Endodermal cell (in vitro differentiated cells): ENCODE measurements around the gene GCM1. TPM values are rescaled to one million over a fixed set of nuclear protein-coding genes. Genes with fewer than 3 reads are reported as not detected.

Experiments used
- DNase-seq: peaks from one replicate; pipeline ENCODE4 v3.0.0-alpha.2; 2017
- H3K27ac ChIP-seq: 2 replicates; pipeline ENCODE4 v1.5.1; 2013; ENCODE audit warnings: mild to moderate bottlenecking, low read depth, low read length, moderate library complexity
- H3K27me3 ChIP-seq: 2 replicates; pipeline ENCODE4 v1.6.1; 2013; ENCODE audit warnings: mild to moderate bottlenecking, low read length, moderate library complexity; ENCODE audit not compliant: insufficient read depth, control insufficient read depth, poor library complexity, severe bottlenecking
- H3K36me3 ChIP-seq: 2 replicates; pipeline ENCODE4 v1.7.0; 2013; ENCODE audit warnings: mild to moderate bottlenecking, low read length, moderate library complexity; ENCODE audit not compliant: control insufficient read depth, insufficient read depth
- H3K4me1 ChIP-seq: one replicate; pipeline ENCODE4 v1.7.0; 2013; ENCODE audit warnings: low read length; ENCODE audit not compliant: control insufficient read depth, insufficient read depth
- H3K4me3 ChIP-seq: 2 replicates; pipeline ENCODE4 v1.5.1; 2013; ENCODE audit warnings: mild to moderate bottlenecking, low read length, moderate library complexity
- H3K9ac ChIP-seq: 2 replicates; pipeline ENCODE4 v1.6.1; 2013; ENCODE audit warnings: mild to moderate bottlenecking, low read length, moderate library complexity; ENCODE audit not compliant: poor library complexity, severe bottlenecking; ENCODE audit errors: extremely low read depth
- H3K9me3 ChIP-seq: 2 replicates; pipeline ENCODE4 v1.6.1; 2013; ENCODE audit warnings: mild to moderate bottlenecking, low read length, moderate library complexity; ENCODE audit not compliant: control insufficient read depth
- H3K27ac Mint-ChIP-seq: 2 replicates; pipeline ENCODE4 v1.8.0; 2020; ENCODE audit warnings: mixed read lengths
- H3K27me3 Mint-ChIP-seq: 2 replicates; pipeline ENCODE4 v1.8.0; 2021; ENCODE audit warnings: mild to moderate bottlenecking, mixed read lengths; ENCODE audit not compliant: insufficient read depth
- H3K36me3 Mint-ChIP-seq: 2 replicates; pipeline ENCODE4 v1.8.0; 2020; ENCODE audit warnings: low read depth, mixed read lengths
- H3K4me1 Mint-ChIP-seq: 2 replicates; pipeline ENCODE4 v1.8.0; 2020; ENCODE audit warnings: mixed read lengths
- H3K4me3 Mint-ChIP-seq: 2 replicates; pipeline ENCODE4 v1.8.0; 2020; ENCODE audit warnings: mild to moderate bottlenecking, moderate library complexity, mixed read lengths
- H3K9me3 Mint-ChIP-seq: 2 replicates; pipeline ENCODE4 v1.8.0; 2020; ENCODE audit warnings: mild to moderate bottlenecking, mixed read lengths
- CTCF ChIP-seq: fragments of 200-600 bp; sonication (generic); conservative IDR thresholded peaks from 2 replicates; pipeline ENCODE4 v1.5.0; 2021; ENCODE audit warnings: antibody characterized with exemption, mild to moderate bottlenecking
- WGBS, 2 experiments: methylation state at CpG; one replicate each; pipeline versions ENCODE4 v1.1.5 to v1.1.7; 2013; ENCODE audit warnings: missing lambda C conversion rate in 2 of 2, mixed read lengths in 1 of 2; ENCODE audit not compliant: insufficient coverage in 1 of 2, insufficient read length in 1 of 2; 5-methylcytosine and 5-hydroxymethylcytosine counted together
- total RNA-seq, 2 donors: library from RNA; stranded (reverse); fragmentation: NEBNext Ultra II Directional in 1 of 2; extraction: Animal tissue kit (Norgen Biotek cat#: 25700) in 1 of 2; gene quantifications; 2 replicates in 1 of 2; 3 replicates in 1 of 2; pipeline ENCODE4 v1.2.1, GENCODE V29; 2021

The GCM1 gene
- total RNA-seq, 2 donors from 2014 or later, result not detected

- no peak overlapping the region for H3K4me3 ChIP-seq
- no peak overlapping the region for H3K9ac ChIP-seq
- no peak for TF ChIP-seq CTCF
- Mint-ChIP-seq H3K27ac (no peak overlapping the region), H3K36me3 (peaks cover 71% of the 10 kb centered on the region), H3K27me3 (no peaks in the 10 kb centered on the region), H3K4me3 (no peak overlapping the region), H3K4me1 (no peaks in the 10 kb centered on the region), H3K9me3 (no peaks in the 10 kb centered on the region)
- H3K4me1 ChIP-seq, result no peaks in the 10 kb centered on the region
- DNase-seq, result no peak
- no peaks in the 10 kb centered on the region for H3K9me3 ChIP-seq
- no peaks in the 10 kb centered on the region for H3K27me3 ChIP-seq
- no peak overlapping the region for H3K27ac ChIP-seq
- 91 to 100% methylated on average over 1 to 3 of the region's 3 CpGs for WGBS, 2 experiments
- peaks cover 82% of the 10 kb centered on the region for H3K36me3 ChIP-seq
Measured at GRCh38 chr6:53095270-53095669, 53.4 kb downstream of the GCM1 start.

GRCh38 chr6:53090576-53090975 is 58.1 kb downstream of the GCM1 start:
- Histone ChIP-seq H3K27me3 (no peaks in the 10 kb centered on the region), H3K9me3 (no peaks in the 10 kb centered on the region), H3K27ac (no peak overlapping the region), H3K9ac (no peak overlapping the region), H3K4me3 (no peak overlapping the region), H3K36me3 (peaks cover 70% of the 10 kb centered on the region), H3K4me1 (no peaks in the 10 kb centered on the region)
- Mint-ChIP-seq H3K27ac (no peak overlapping the region), H3K4me3 (no peak overlapping the region), H3K9me3 (no peaks in the 10 kb centered on the region), H3K4me1 (no peaks in the 10 kb centered on the region), H3K36me3 (peaks cover 60% of the 10 kb centered on the region), H3K27me3 (no peaks in the 10 kb centered on the region)
- 94 to 100% methylated on average over 1 to 2 of the region's 2 CpGs for WGBS, 2 experiments
- DNase-seq, result no peak
- no peak for TF ChIP-seq CTCF

GRCh38 chr6:53089948-53090347 is 58.7 kb downstream of the GCM1 start:
- peaks cover 68% of the 10 kb centered on the region for H3K36me3 ChIP-seq
- H3K4me3 ChIP-seq, result no peak overlapping the region
- H3K9me3 Mint-ChIP-seq, result no peaks in the 10 kb centered on the region
- H3K27ac ChIP-seq, result no peak overlapping the region
- no peak for DNase-seq
- no peaks in the 10 kb centered on the region for H3K27me3 Mint-ChIP-seq
- H3K4me1 ChIP-seq, result no peaks in the 10 kb centered on the region
- H3K36me3 Mint-ChIP-seq, result peaks cover 55% of the 10 kb centered on the region
- H3K27me3 ChIP-seq, result no peaks in the 10 kb centered on the region
- no peaks in the 10 kb centered on the region for H3K4me1 Mint-ChIP-seq
- no peak for TF ChIP-seq CTCF
- no peak overlapping the region for H3K9ac ChIP-seq
- H3K27ac Mint-ChIP-seq, result no peak overlapping the region
- H3K9me3 ChIP-seq, result no peaks in the 10 kb centered on the region
- H3K4me3 Mint-ChIP-seq, result no peak overlapping the region
